ENCODE data around the gene RBMS2.

- no peak for TF ChIP-seq CTCF (IDR thresholded peaks at IDR 0.05; ENCODE audit: low read length)
- no peak for TF ChIP-seq EZH2 (IDR thresholded peaks at IDR 0.05; ENCODE audit: borderline replicate concordance, low read length)
Observed at GRCh38 chr12:56645201-56645716, 123.6 kb downstream of the RBMS2 start.
